AG08396 (cell line): ENCODE results near the gene CFAP20DC.
"Not testable (repeated sequence)": the region's sequence is repeated elsewhere in the genome, so short reads cannot be mapped to it uniquely, and the experiment has no call there.

Experiments used
- DNase-seq: peaks from one replicate; pipeline ENCODE4 v3.0.0; 2012; ENCODE audit warnings: low spot score, mixed read lengths

Gene CFAP20DC

DNA sequence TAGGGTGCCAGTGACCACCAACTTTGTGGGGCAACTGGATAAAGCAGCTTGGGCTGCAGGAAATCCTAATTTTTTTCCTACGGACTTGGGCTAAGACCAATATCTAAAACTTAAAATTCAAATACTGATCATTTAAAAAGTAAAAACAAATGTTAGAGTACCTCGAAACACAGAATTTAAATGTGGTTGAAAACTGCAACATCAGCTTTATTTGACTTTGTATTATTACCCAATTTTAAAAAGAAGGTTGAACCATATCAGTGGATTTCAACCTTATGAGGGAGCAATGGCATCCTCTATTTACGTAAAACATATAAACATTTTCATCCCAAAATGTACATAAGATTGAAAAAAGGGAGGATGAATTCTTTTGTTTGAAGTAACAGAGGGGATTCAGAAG, 26.2 kb downstream of the CFAP20DC start:
- no peak for DNase-seq

DNA sequence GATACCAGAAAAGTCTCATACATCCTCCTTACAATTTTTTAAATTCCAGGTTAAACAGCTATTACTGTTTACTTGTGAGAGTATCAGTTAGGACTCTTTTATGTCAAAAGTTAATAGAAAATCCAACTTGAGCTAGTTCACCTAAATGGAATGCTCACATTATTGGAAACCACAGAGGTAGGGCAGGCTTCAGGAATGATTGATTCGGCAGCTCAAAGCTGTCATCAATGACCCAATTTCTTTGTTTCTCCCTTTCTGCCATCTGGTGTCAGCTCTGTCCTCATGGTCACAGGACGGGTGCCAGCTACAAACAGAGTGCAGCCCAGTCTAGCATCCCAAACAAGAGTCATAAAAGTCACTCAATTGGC, 32.2 kb downstream of the CFAP20DC start:
- no peak for DNase-seq

DNA sequence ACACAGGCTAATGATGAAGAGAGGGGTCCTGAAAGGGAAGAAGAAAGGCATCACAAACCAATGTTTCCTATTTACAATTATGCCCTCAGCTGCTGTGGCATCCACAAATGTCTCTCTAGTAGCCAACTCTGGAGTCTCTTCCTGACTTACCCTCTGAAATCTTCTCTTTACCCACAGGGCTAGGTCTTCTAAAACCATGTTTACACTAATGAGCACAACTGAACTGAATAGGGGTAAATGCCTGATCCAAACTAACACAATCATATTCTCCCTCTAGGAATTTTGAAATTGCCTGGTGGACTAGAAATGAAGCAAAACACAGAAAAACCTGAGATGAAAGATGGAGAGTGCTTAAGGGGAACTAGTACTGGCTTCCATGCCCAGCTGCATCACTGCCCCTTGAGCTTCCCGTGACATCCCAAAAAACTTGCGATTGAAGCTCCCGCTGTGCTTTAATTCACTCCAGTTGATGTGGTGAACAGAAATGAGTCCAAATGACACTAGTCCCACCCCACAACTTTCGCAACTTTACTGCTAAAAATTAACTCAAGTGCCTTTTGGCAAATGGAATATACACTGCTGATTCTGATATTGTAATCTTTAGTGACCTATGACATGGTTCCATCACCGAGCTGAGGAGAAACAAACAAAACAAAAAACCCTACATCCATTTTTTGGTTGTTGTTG, 32.8 kb downstream of the CFAP20DC start:
- DNase-seq = no peak

DNA sequence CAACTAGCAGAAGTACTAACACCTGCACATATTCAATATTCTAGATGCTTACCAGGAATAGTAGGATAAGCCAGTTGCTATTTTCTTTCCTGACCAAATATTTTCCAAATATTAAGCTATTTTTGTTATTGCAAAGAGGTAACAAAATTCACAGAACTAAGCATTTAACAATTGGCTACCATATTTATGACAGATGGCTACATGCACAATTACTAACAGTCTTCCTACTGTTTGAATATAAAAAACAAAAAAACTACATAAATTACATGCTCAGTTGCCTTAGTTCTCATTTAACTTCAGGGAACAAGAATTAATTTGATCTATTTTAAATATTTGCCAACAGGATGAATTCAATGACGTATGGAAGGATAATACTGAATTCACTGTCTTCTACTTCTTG, 36.2 kb downstream of the CFAP20DC start:
- DNase-seq = no peak

- no peak for DNase-seq
These were observed 42.9 kb downstream of the CFAP20DC start for GRCh38 chr3:59006634-59007517.

DNA sequence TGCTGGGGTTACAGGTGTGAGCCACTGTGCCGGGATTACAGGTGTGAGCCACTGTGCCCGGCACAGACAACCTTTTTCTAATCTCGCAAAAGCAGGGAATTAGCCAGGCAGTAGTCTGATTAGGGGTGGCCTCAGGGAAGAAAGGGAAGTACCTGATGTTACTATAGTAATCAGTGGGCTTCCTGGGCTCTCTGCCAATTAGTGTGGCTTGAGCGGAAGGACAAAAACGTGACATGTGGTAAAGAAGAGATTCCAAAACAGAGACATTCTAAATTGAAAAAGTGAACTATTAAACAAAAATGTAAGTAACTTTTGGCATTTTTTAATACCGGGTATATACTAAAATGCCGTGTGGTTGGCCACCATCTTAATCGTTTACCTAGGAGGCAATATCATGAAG, 48.1 kb downstream of the CFAP20DC start:
- DNase-seq = no peak

GRCh38 chr3:58999774-59000160, 50.1 kb downstream of the CFAP20DC start:
- no peak for DNase-seq

DNA sequence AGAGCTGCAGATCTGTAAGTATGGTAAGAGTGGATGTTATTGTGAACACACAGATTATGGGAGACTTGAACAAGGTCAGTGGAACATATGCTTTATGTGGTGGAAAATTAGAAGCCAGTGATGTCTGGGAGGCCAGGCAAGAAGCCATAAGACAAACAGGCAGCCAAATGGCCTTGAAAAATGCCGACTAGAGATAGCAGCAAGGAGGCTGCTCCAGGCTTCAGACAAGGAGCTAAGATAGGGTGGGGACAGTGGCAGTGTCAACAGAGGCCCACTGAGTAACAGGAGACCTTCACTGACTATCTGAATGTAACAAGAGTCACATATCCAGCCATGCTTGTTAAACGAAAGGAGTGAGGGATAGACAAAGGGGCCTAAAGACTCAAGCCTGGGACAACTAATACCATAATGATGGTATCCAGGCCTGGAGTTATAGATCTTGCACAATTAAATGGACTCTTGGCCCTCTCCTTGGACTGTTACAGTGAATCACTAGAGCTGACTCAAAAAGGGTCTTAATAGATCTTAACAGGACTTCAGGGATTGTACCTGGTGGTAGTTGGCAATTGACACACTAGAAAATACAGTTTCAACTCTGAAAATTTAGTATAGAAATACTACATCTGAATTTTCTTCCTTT, 50.6 kb downstream of the CFAP20DC start:
- no peak for DNase-seq

DNA sequence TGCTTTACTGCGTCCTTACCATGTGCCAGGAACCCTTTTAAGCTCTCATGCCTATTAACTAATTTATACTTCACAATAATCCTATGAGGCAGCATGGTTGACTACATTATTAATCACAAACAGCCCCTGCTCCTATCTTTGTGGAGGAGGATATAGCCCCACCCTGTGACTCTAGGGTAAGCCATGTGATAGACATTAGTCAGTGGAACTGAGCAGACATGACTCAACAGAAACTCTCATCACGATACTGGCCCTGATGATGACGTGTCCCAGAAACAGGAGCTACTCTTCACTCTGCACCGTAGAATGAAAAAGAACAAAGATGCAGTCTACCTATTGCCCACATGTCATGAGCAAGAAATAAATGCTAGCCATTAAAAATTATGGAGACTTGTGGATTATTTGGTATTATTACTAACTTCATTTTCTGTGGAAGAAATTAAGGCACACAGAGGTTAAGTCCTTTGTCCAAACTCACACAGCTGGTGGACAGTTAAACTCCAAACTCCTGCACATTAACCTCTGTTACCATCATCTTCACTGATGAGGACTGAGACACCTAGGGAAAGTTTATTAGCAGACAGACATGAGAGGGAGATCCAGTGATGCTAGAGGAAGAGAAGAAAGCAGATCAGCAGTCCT, 51.2 kb downstream of the CFAP20DC start:
- DNase-seq = peak; percentile 83

DNA sequence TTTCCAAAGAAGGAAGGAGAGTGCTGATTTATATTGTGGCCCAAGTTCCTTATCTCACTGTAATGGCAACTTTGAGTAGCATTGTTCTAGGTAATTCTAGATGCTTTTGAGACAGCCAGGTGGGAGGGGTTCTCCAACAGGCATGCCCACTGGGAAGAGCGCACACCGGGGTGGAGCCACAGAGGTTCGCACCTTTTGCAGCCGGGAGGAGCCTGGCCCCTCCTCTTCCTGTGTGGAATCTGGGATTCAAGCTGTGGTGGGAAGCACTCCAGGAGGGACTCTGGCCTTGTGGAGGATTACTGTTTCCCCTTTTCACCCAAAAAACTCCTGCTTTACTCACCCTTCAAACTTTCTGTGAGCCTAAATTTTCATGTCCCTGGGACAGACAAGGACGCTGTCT, 53.1 kb downstream of the CFAP20DC start:
- no peak for DNase-seq

- DNase-seq = peak; percentile 49
These were observed 55.0 kb downstream of the CFAP20DC start for GRCh38 chr3:58994746-58995330.

DNA sequence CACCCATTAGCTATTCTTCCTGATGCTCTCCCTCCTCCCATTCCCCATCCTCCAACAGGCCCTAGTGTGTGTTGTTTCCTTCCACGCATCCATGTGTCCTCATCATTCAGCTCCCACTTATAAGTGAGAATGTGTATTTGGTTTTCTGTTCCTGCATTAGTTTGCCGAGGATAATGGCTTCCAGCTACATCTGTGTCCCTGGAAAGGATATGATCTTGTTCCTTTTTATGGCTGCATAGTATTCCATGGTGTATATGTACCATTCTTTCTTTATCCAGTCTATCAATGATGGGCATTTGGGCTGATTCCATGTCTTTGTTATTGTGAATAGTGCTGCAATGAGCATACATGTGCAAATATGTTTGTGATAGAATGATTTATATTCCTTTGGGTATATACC, 56.3 kb downstream of the CFAP20DC start:
- no peak for DNase-seq

DNA sequence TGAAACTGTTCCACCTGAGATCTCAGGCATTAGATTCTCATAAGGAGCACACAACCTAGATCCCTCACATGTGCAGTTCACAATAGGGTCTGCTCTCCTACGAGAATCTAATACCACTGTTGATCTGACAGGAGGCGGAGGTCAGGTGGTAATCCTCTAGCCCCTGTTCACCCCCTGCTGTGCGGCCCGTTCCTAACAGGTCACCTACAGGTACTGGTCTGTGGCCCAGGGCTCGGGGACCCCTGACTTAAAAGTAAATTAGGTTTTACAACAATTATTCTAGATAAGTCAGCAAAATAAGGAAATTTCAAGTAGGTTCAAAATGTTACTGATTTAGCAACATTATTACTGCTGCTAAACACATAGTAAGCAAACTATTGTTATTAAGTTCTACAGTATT, 58.2 kb downstream of the CFAP20DC start:
- no peak for DNase-seq

DNA sequence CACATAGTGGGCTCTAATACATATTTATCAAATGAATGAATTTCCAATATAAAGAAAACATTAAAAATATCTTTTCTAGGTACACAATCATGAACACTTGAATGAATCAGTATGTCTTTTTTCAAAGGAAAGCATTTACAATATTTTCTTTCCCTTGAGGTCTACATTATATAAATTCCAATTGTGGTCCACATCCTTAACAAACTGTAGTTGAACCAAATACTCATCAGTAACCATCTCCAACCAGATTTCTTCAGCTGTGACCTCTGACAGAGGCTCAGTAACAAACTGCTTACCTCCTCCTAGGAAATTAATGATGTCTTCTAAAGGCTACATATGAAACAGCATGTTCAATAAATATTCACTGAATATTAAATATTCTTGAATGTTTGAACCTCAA, 58.8 kb downstream of the CFAP20DC start:
- no peak for DNase-seq

GRCh38 chr3:58989955-58990354, 59.9 kb downstream of the CFAP20DC start:
- DNase-seq = no peak

DNA sequence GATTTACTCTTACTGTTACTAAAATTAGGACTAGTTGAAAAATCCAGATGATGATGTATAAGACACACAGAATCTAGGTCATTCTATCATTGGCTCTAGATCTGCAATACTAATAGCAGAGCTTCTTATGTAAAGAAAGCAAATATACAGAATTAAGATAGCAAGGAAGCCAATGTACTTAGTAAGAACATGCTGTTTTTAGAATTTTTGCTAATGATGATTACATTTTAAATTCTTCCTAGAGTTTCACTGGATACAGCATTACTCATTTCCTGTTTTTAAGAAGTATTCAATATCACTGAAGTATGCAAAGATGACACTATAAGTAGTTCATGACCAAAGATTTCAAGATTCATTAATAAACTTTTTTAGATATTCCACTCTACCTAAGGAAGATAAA, 60.7 kb downstream of the CFAP20DC start:
- no peak for DNase-seq

GRCh38 chr3:58988041-58988440, 61.8 kb downstream of the CFAP20DC start:
- DNase-seq = no peak

DNA sequence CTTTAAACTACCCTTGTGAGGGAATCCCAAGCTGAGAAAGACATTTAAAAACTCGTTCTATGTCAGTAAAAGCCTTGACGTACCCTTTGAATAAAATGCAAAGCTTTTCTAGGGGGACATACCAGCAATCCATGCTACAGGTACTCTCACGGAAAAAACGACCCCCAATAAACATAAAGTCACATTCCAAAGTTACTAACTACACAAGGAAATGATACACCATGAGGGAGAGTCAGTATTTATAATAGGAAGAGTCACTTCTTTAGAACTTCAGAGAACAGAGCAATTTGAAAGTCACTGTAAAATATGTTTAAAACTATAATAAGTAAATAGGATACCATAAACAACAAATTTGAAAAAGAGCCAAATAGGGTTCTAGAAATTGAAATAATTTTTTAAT, 63.2 kb downstream of the CFAP20DC start:
- DNase-seq = no peak

DNA sequence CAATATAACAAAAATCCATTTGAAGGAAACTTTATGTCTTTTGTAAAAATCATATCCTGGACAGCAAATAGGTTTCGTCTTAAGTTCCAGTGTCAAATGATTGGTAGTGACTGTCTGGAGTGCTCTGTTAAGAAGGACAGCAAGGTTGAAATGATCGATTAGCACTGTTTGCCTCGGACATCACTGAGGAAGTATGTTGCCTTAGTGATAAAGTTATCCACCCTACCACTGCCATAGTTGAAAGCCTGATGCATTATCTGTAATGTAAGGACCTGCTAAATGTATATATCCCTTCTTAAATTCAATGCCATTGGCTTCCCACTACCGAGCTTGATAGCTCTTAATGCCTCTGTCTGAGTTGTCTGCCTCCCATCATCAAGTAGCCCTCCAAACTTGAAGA, 70.0 kb downstream of the CFAP20DC start:
- DNase-seq = no peak

- no peak for DNase-seq
These were observed 76.0 kb downstream of the CFAP20DC start for GRCh38 chr3:58973796-58974195.

DNA sequence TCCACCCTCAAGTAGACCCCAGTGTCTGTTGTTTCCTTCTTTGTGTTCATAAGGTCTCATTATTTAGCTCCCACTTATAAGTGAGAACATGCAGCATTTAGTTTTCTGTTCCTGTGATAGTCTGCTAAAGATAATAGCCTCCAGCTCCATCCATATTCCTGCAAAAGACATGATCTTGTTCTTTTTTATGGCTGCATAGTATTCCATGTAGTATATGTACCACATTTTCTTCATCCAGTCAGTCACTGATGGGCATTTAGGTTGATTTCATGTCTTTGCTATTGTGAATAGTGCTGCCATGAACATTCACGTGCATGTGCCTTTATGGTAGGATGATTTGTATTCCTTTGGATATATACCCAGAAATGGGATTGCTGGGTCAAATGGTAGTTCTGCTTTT, 82.0 kb downstream of the CFAP20DC start:
- not testable (repeated sequence) for DNase-seq

GRCh38 chr3:58965865-58966264, 84.0 kb downstream of the CFAP20DC start:
- peak; percentile 20 for DNase-seq
